Measurements from ENCODE around the gene ICE1.
"Not testable (repeated sequence)": the region's sequence is repeated elsewhere in the genome, so short reads cannot be mapped to it uniquely, and the experiment has no call there.

The ICE1 gene

DNA sequence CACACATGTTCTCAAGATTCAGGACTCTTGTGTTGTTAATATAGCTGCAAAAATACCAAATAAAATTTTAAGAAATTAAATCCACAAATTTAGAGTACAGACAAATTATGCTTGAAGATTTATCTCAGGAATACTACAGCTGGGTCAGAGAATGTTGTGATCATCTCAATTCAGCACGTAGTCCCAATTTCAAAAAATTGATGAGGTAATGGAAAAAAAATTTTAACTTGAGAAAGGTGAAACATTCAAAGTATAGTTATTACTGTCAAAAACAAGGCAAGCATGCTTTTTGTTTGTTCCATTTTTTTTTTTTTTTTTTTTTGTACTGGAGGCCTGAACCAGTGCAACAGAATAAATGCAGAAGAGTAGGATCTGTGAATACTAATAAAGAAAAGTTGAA lies 29.4 kb downstream of the ICE1 start:
- no peak for DNase-seq

DNA sequence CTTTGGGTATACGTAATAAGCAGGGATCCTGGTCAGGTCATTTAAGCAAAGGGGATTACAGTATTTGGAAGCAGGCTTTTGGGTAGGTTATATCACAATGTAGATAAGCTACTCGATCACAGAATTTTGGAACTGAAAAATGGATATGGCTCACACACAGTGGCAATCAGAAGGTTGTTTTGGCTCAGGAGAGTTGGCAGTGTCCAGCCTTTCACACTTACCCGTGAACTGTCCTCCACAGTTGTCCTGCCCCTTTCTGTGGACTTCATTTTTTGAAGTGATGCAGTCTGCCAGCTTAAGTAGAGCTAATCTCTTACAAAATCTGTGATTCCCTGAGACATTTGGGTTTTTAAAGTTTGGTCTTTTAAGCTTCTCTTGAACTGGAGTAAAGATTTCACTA lies 30.7 kb downstream of the ICE1 start:
- no peak for DNase-seq

DNA sequence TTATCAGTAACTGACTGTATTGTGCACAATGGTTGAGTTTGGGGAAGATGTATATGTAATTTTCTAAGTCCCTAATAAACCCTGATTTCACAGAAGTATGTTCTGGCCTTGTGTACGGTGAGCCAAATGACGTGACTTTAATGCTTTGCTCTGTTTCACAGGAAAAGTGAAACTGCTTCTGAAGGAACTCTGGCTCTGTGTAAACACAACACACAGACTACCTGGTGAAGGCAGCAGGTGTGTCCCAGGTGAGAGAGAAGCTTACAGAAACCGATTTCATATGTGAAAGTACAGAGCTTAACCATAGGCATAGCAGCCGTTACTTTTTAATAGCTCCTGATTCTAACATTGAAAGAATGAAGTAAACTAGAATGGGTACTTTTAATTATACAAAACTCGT lies 31.9 kb downstream of the ICE1 start:
- no peak for DNase-seq

DNA sequence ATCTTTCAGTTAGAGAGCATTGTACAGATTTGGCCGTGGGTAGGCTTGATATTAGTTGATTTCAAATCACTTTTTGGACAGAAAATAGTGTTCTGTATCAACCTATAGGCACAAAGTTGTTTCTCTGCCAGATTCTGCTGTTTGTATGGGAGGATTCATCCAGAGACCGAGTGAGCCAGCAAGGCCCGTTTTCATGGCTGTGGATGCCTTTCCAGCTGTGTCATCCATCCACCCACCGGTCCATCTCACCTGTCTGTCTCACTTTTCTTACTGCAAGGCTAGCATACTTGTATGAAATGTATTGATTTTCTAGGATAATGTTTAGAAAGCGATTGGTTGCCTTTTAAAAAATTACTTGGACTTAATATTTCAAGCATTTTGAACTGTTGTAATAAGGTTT lies 34.4 kb downstream of the ICE1 start:
- DNase-seq, result no peak

DNA sequence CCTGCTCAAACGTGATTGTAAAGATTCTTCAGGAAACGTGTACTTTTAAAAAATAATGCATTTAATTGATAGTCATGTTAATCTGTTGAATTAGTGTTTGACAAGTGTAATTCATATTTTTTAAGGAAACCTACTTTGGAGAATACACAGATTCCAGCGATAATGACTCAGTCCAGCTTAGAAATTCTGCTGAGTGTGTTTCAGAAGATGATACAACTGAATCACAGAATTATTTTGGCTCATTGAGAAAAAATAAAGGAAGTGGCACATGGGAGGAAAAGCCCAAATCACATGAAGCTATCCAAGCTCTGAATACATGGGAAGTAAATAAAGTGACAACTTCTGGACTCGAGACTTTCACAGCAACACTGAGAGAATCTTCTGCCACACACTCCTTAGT lies 37.8 kb downstream of the ICE1 start:
- DNase-seq, result no peak

DNA sequence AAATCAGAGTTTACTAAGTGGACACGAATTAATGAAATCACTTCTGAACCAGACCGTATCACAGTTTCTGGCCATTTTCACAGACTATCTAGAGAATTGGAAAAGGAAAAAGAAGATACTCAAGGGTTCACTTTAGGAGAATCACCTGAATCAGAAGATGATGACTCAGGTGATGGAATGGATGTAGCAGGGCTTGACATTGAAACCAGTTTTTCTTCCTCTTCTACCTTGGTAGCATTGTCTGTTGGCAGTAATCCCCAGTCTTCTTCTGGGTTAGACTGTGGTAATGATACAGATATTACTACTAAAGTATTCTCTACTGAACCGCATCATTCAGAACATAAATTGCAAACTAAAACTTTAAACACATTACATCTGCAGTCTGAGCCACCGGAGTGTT lies 38.5 kb downstream of the ICE1 start:
- DNase-seq, result no peak

DNA sequence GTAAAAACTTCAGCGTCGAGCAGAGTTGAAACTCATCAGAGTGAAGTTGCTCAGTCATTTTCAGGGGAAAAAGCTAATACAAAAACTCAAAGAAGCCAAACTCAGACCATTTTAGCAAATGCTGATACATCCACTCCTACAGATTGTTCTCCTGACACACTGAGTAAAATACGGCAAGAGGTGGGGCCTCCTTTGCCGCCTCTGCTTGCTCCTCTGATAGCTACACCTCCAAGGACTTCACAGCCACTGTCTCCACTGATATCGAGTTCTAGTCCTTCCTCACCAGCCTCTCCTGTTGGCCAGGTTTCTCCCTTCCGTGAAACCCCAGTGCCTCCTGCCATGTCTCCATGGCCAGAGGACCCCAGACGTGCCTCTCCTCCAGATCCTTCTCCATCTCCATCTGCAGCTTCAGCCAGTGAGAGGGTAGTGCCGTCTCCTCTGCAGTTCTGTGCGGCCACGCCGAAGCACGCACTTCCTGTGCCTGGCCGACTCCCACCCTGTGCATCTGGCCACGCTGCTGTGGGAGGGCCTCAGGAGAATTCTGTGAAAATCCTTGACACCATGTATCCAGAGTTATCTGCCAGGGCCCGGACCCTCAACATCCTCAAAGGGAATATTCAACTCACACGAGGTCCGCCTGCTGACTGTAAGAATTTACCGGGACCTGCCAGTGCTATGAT lies 41.7 kb downstream of the ICE1 start:
- DNase-seq, result no peak

DNA sequence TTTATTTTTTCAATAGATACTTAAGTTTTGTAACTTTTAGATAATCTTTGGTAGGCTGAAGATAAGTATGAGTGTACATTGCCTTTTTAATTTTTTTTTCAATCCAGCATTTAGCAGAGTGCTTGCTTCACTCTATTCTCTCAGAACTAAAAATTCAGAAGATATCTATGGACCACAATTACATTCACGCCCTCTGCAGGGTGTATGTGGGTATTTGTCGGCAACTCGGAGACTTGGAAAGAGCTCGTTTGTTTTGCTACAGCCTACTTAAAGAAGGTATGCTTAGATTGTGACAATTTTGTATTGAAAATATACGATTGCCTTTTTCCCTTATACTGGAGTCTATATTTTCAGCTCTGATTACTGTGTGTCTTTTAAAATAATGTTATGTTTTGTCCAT lies 43.8 kb downstream of the ICE1 start:
- DNase-seq, result no peak

DNA sequence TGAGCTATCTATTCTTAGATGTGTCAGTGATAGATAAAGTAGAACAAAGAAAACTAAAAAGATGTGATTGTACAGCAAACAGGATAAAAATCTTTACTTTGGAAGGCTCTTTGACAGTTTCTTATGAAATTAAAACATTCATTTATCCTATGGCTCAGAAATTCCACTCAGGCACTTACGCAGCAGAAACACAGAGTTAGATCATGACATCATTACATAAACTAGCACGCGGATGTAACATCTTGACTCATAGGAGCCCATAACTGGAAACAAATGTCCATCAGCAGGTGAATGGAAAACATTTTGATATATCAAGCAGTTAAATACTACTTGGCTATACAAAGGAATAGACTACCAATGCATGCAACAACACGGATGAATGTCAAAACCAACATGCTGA lies 45.3 kb downstream of the ICE1 start:
- DNase-seq, result no peak

DNA sequence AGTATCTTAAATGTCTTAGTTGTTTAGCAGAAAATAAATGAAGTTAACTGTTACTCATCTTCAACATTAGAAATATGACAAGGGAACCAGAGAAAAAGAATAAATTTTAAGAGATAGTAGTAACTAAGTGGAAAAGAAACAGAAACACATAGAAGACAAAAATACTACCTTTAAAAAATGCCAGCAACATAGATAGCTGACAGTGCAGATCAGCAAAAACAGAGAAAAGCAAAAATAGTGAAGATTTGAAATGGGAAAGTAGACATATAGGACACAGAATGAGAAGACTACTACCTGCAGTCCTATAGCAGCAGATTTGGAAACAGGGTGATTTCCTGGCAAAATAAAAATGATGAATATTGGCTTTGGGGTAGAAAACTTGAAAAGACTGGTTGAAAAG lies 48.5 kb downstream of the ICE1 start:
- DNase-seq, result no peak

DNA sequence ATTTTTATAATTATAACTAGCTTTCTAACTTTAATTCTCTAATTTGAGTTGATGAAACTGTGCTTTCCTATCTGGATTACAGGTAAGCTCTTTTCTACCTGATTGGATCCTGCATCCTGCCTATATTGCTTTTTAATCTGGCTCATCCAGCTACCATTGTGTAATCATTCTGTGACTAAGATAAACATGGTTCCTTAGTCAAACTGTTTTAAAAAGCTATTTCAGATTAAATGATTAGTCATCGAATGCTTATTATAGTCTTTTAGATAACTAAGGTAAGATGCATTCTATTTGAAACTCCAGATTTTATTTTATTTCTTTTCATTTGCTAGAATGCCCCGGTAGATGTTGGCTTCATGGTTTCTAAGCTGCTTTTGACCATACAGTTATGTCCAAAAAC lies 50.7 kb downstream of the ICE1 start:
- no peak for DNase-seq

DNA sequence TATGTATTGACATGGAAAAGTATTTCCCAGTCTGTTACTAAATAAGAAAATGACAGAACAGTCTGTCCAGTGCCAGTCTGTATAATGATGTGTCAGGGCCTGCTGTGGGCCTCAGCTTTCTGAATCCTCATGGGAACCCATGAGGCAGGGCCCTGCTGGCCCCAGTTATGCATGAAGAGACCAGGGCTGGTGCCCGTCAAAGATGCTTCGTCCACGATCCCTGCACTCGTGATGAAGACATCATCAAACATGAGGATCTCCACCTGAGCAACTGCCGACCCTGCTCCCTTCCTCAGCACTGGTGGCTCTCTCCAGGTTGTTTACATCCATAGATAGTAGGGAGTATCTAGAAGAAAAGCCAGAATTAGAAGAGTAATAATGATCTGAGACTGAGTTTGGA lies 52.5 kb downstream of the ICE1 start:
- DNase-seq, result no peak

DNA sequence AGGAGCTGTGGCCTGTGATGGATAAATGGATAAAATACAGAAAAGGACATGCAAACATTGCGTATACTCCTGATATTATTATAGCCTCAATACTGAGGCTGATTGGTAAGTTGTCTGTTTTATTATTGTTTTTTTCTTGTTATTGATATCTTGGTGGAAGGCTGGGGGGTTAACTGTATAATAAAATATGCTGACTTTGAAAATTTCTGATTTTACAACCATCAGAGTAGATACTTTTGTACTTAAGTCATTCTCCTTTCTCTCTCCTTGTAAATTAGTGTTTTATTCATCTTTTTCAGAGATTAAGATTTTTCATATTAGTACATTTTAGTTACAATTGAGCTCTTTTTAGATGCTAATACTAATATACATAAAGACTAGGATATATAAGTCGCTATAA lies 53.5 kb downstream of the ICE1 start:
- DNase-seq, result no peak

DNA sequence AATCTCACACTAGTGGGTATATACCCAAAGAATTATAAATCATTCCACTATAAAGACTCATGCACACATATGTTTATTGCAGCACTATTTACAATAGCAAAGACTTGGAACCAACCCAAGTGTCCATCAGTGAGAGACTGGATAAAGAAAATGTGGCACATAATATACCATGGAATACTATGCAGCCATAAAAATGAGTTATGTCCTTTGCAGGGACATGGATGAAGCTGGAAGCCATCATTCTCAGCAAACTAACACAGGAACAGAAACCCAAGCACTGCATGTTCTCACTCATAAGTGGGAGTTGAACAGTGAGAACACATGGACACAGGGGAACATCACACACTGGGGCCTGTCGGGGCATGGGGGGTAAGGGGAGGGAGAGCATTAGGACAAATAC lies 57.1 kb downstream of the ICE1 start:
- not testable (repeated sequence) for DNase-seq

DNA sequence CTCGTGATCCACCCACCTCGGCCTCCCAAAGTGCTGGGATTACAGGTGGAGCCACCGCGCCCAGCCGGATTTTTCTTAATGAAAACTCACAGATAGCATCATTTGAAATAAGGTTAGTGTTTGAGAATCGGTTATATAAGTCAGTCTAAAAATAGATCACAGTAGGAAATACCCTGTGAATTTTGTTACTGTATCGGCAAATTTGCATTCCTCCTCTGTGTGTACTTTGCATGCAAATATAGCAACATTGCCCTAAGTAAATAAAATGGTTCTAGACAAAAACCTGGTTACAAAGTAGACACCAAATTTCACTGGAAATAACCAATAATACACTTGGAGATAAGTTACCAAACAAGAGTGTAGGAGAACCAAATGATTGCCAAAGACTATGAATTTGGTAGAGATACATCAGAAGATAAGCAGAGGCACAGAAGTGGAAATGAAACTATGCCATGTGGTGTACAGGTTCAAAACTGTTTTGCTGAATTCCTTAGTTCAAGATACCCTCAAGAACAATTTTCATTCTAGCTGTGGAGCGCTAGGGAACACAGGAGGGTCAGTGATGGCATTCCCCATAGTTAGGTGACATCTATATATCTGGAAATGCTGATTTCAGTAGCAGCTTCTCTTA lies 58.1 kb downstream of the ICE1 start:
- DNase-seq, result no peak

DNA sequence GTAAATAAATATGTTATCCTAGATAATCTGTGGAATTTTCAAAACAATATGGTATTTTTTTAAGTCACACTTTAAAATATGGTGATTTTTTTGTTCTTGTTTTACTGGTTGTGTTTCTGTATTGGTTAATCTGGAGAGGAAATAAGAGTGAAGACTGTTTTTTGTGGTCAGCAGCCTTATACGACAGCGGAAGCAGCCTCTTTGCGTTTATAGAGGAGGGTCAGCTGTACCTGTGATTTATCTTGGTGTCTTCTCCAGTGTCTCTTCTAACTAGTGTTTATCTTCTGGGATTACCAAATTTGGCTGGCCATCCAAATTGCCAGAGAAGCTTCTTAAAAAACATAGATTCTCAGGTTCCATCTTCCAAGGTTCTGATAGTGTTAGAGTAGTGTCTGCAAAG lies 58.7 kb downstream of the ICE1 start:
- no peak for DNase-seq

DNA sequence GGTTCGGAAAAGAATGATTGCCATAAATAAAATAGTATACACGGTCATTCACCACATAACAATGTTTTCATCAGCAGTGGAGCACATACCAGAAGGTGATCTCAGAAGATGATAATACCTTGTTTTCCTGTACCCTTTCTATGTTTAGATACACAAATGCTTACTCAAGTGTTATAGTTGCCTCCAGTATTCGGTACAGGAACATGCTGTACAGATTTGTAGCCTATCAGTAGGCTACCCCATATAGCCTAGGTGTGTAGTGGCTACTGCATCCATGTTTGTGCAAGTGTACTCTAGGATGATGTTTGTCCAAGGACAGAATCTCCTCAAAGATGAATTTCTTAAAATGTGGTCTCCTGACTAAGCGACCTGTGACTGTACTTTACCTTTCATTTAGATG lies 59.2 kb downstream of the ICE1 start:
- DNase-seq, result no peak

DNA sequence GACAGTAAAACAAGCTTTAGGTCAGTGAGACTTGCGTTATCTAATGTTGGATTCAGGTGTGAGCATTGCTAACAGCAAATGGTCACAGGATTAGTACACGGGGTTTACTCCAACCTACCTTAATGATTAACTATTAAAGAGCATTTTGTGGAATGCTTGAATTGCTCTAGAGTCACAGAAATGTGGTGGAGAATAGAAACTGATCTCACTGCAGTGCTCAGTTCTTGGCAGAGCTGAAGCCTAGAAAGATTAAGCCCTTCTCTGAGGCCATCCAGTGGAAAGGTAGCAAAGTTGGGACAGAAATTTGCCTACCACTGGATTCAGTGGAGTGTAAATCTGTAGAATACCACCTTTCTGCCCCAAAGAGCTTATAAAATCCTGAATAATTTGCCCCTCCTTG lies 60.9 kb downstream of the ICE1 start:
- DNase-seq, result no peak

DNA sequence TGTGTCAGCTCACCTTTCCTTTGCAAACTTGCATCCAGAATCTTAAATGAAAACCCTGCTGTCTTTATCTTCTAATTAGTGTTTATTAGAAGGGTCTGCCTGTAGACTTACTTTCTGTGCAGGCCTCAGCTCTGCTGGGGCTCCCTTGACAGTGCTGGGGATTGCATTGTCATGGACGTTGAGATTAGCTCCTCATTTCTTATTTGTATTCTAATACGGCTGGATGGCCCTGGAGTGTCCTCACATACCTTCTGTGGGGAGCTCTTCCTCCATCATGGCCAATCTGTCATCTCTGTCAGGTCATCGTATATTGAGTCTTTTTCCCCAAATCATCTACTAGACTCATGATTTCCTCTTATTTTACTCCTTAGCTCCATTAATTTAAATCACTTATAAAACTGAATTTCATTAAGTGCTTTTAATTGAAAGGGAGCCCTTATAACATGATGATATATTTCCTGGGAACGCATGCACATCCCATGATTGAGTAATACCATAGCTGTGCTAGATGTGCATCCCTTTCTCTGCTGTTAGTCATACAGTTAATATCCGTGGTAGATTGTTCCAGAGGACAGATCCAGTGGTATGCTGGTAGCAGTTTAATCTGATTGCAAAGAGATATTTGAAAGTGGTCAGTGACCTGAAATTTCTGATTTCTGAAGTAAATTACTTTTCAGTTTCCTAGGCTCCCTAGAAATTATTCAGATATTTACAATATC lies 61.6 kb downstream of the ICE1 start:
- no peak for DNase-seq

DNA sequence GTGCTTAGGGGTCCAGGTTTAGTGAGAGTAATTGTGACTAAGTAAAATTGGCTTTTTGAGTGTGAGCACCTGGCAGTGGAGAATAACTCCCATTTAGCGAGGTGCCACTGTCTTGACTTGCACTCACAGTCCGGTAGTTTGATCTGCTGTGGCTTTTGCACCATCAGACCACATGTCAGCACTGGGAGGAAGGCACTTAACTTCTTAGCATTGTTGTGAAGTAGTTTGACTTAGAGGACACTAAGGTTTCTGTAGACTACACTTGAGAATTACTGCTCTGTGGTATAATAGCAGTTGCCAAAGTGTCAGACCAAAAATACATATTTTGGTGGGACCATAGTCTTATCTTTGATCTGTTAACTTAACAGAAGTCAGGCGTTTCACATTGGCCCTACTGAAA lies 63.6 kb downstream of the ICE1 start:
- no peak for DNase-seq

DNA sequence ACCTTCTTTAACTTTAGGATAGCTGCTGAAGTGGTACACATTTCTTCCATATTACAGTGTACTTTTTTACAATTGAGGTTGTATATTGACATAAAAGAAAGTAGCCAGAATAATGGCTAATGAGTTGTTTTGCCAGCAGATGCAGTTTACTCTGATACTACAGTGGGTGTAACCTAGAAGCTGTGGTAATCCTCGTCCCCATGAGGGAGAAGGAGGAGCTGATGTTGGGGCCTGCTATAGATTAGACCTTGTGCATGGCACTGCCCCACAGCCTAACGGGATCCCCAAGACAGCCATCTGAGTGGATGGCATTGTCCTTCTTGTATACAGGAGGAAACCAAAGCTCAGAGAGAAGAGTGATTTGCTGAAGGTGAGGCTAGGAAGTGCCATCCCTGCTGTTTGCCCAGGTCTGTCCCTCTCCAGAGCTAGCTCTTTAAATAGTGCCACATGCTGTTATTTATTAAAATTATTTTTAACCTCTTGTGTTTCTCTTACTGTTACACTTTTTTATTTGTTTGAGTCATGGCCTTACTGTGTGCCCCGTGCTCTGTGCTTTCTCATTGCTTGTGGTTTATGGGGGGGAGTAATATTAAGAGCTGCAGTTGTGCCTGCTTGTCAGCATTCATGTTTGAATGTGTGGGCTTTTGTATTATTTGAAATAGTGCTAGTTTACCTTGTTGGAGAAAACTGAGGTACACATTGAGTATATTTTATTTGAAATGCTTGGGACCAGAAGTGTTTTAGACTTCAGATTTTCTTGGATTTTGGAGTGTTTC lies 65.3 kb downstream of the ICE1 start:
- DNase-seq, result no peak

DNA sequence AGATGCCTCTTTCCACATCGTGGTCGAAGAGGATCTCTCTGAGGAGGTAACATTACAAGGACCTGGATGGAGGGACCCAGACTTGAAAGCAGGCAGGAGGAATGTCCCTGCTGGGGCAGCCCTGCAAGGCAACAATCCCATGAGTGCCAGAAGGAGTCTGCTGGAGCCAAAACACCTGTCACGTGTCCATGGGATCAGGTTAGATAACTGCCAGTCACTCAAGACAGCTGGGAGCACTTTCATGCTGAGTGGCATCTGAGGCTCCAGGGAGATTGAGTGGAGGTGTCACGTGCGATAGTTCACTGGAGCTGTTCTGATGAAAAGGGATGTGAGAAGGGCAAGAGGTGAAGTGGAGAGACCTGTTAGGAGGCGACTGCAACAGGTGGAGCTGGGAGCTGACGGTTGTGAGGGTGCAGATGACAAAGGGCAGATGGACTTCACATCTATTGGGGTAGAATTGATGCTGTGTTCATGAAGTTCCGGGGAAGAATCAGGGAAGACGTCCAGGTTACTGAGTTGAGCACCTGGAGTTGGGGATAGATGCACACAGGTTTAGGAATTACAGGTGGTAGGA lies 68.4 kb downstream of the ICE1 start:
- no peak for DNase-seq
